SK-N-SH (cell line): ENCODE results near the gene CRYAA. TPM values are rescaled to one million over a fixed set of nuclear protein-coding genes. Genes with fewer than 3 reads are reported as not detected.

Experiments
- CTCF ChIA-PET: fragments of 300-600, 350-600 bp; formaldehyde crosslinking; extraction: SDS; loops from one replicate; lab custom pipeline; 2021; lab: Yijun Ruan, JAX
- POLR2A ChIA-PET: fragments of 350-600 bp; sonication (Branson Sonifier 250); formaldehyde crosslinking; extraction: SDS; loops from one replicate; lab custom pipeline; 2020; ENCODE audit warnings: antibody characterized with exemption, inconsistent platforms; lab: Yijun Ruan, JAX
- DNase-seq: peaks from one replicate; pipeline ENCODE4 v3.0.0; 2012
- H2AFZ ChIP-seq: fragments of 200-600 bp; sonication (generic); 2 replicates; pipeline ENCODE4 v1.8.1; 2016; ENCODE audit warnings: antibody characterized with exemption, mild to moderate bottlenecking, low read depth
- H3F3A ChIP-seq: fragments of 200-600 bp; sonication (generic); replicated peaks from 2 replicates; pipeline ENCODE3; 2016; ENCODE audit warnings: antibody characterized with exemption, mild to moderate bottlenecking; ENCODE audit not compliant: insufficient read depth
- H3K27ac ChIP-seq, 2 experiments: fragments of 200-500 bp in 1 of 2; fragments of 200-600 bp in 1 of 2; sonication (Bioruptor generic) in 1 of 2; sonication (generic), shearing (Covaris generic) in 1 of 2; 2 replicates each; pipeline versions ENCODE4 v1.5.1 to v1.6.1; 2014 to 2016; ENCODE audit warnings: low read depth in 2 of 2, inconsistent platforms in 1 of 2, low read length in 1 of 2, mild to moderate bottlenecking in 1 of 2, mixed read lengths in 1 of 2
- H3K27me3 ChIP-seq: fragments of 200-600 bp; sonication (generic), shearing (Covaris generic); 2 replicates; pipeline ENCODE4 v1.6.1; 2016; ENCODE audit warnings: mixed run types; ENCODE audit not compliant: insufficient read depth
- H3K36me3 ChIP-seq, 2 experiments: fragments of 200-500 bp in 1 of 2; fragments of 200-600 bp in 1 of 2; sonication (Bioruptor generic) in 1 of 2; sonication (generic) in 1 of 2; replicated peaks in 1 of 2; 2 replicates each; pipeline versions ENCODE3 to v1.5.1; 2014 to 2016; ENCODE audit warnings: low read length in 1 of 2, mild to moderate bottlenecking in 1 of 2; ENCODE audit not compliant: insufficient read depth in 2 of 2, control insufficient read depth in 1 of 2
- H3K4me1 ChIP-seq, 2 experiments: fragments of 200-500 bp in 1 of 2; fragments of 200-600 bp in 1 of 2; sonication (Bioruptor generic) in 1 of 2; sonication (generic), shearing (Covaris generic) in 1 of 2; 2 replicates each; pipeline versions ENCODE4 v1.5.1 to v1.6.1; 2014 to 2016; ENCODE audit warnings: low read depth in 1 of 2, low read length in 1 of 2, mixed run types in 1 of 2; ENCODE audit not compliant: insufficient read depth in 2 of 2, control insufficient read depth in 1 of 2
- H3K4me2 ChIP-seq: fragments of 200-600 bp; sonication (generic), shearing (Covaris generic); 2 replicates; pipeline ENCODE4 v1.6.1; 2017; ENCODE audit warnings: mixed run types
- H3K4me3 ChIP-seq, 2 experiments: fragments of 200-500 bp in 1 of 2; fragments of 200-600 bp in 1 of 2; sonication (Bioruptor generic) in 1 of 2; sonication (generic), shearing (Covaris generic) in 1 of 2; 2 replicates each; pipeline versions ENCODE4 v1.5.1 to v1.8.1; 2014 to 2016; ENCODE audit warnings: low read depth in 2 of 2, inconsistent platforms in 1 of 2, low read length in 1 of 2, mild to moderate bottlenecking in 1 of 2, mixed read lengths in 1 of 2, moderate library complexity in 1 of 2
- H3K79me2 ChIP-seq: fragments of 200-600 bp; sonication (generic); 2 replicates; pipeline ENCODE4 v1.8.1; 2017; ENCODE audit warnings: mild to moderate bottlenecking; ENCODE audit not compliant: insufficient read depth
- H3K9ac ChIP-seq: fragments of 200-600 bp; sonication (generic); 2 replicates; pipeline ENCODE4 v1.6.1; 2017; ENCODE audit warnings: mixed run types
- H3K9me2 ChIP-seq: fragments of 200-600 bp; sonication (generic); 2 replicates; pipeline ENCODE4 v1.6.1; 2017; ENCODE audit warnings: mixed run types
- H3K9me3 ChIP-seq: fragments of 200-600 bp; sonication (generic); 2 replicates; pipeline ENCODE4 v1.6.1; 2017; ENCODE audit warnings: mixed run types, mild to moderate bottlenecking, moderate library complexity
- H4K20me1 ChIP-seq: fragments of 200-600 bp; sonication (generic); 2 replicates; pipeline ENCODE4 v1.6.1; 2017; ENCODE audit warnings: mild to moderate bottlenecking, mixed run types; ENCODE audit not compliant: insufficient read depth
- CHD2 ChIP-seq: fragments of 150-350 bp; IDR thresholded peaks from 2 replicates; pipeline ENCODE4 v1.6.1; 2018; ENCODE audit warnings: low read length; ENCODE audit not compliant: partially characterized antibody
- ELF1 ChIP-seq: IDR thresholded peaks from 2 replicates; pipeline ENCODE4 v1.4.0; 2012
- EP300 ChIP-seq, 2 experiments: IDR thresholded peaks; 2 replicates each; pipeline versions ENCODE4 v1.4.0 to v1.6.1; 2012; ENCODE audit warnings: borderline replicate concordance in 1 of 2, low read depth in 1 of 2, low read length in 1 of 2
- GATA2 ChIP-seq: sonication (generic); formaldehyde crosslinking; IDR thresholded peaks from 2 replicates; pipeline ENCODE4 v1.5.0; 2020; ENCODE audit warnings: mild to moderate bottlenecking, missing genetic modification reagents
- MXI1 ChIP-seq: IDR thresholded peaks from 2 replicates; pipeline ENCODE4 v1.6.1; 2012; ENCODE audit warnings: mild to moderate bottlenecking, low read depth, low read length, improper control_type of control experiment
- NRF1 ChIP-seq: IDR thresholded peaks from 2 replicates; pipeline ENCODE4 v1.6.1; 2012; ENCODE audit warnings: low read depth, mild to moderate bottlenecking, low read length
- RAD21 ChIP-seq: IDR thresholded peaks from 2 replicates; pipeline ENCODE4 v1.6.1; 2012; ENCODE audit warnings: mild to moderate bottlenecking, low read length
- RXRA ChIP-seq: IDR thresholded peaks from 2 replicates; pipeline ENCODE4 v1.4.0; 2012; ENCODE audit warnings: low read depth, mild to moderate bottlenecking, borderline replicate concordance
- SMC3 ChIP-seq: IDR thresholded peaks from 2 replicates; pipeline ENCODE4 v1.6.1; 2012; ENCODE audit warnings: low read depth, low read length, improper control_type of control experiment
- TEAD4 ChIP-seq: IDR thresholded peaks from 2 replicates; pipeline ENCODE4 v1.4.0; 2012; ENCODE audit warnings: mild to moderate bottlenecking, borderline replicate concordance; ENCODE audit not compliant: insufficient read depth
- YY1 ChIP-seq: IDR thresholded peaks from 2 replicates; pipeline ENCODE4 v1.4.0; 2012; ENCODE audit warnings: low read depth, mild to moderate bottlenecking
- WGBS: methylation state at CpG from one replicate; pipeline ENCODE4 v1.1.6; 2017; ENCODE audit warnings: low lambda C conversion rate; 5-methylcytosine and 5-hydroxymethylcytosine counted together
- polyA plus RNA-seq, 3 experiments: library from polyadenylated mRNA; depleted of rRNA; stranded (reverse); fragments of >200 nt; gene quantifications; 2 replicates each; pipeline ENCODE4 v1.2.3, GENCODE V29; 2012
- TF ChIP-seq, protein P1 (sequence below): IDR thresholded peaks from 2 replicates; pipeline ENCODE4 v1.4.0; 2012; ENCODE audit warnings: low read depth, borderline replicate concordance
- TF ChIP-seq, protein P2 (sequence below): IDR thresholded peaks from 2 replicates; pipeline ENCODE4 v1.4.0; 2012; ENCODE audit warnings: low read depth, borderline replicate concordance

CRYAA gene
- polyA plus RNA-seq, 1 of the 3 experiments (the other 2 are of a cell fraction) = not detected

DNA sequence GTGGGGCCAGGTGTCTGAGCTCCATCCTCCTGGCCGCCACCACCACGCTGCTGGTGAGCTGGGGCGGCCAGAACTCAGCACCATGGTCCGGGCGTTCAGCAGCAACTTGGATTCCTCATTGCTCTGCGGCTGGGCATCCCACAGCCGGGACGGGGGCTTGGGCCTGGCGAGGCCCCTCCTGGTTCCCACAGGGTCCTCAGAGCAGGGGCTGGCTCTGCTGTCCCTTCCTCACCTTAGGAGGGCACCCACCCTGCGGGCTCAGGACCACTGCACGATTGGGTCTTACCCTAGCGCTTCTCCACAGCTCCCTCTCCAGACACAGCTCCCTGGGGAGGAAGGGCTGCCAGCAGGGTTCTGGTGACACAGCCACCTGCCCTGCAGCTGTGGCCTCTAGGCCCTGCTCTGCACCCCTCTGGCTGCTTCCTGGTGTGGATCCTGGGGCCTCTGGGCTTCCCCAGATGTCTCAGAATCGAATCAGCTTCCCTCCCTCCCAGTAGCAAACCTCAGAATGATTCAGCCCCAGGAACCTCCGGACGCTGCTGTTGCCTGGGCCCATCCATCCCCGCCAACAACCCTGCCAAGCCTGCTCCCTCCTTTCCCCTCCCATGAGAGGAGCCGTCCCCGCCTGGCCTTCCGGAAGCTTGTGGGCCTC, 25.0 kb downstream of the CRYAA start (continued):
- TF ChIP-seq, protein P1, sequence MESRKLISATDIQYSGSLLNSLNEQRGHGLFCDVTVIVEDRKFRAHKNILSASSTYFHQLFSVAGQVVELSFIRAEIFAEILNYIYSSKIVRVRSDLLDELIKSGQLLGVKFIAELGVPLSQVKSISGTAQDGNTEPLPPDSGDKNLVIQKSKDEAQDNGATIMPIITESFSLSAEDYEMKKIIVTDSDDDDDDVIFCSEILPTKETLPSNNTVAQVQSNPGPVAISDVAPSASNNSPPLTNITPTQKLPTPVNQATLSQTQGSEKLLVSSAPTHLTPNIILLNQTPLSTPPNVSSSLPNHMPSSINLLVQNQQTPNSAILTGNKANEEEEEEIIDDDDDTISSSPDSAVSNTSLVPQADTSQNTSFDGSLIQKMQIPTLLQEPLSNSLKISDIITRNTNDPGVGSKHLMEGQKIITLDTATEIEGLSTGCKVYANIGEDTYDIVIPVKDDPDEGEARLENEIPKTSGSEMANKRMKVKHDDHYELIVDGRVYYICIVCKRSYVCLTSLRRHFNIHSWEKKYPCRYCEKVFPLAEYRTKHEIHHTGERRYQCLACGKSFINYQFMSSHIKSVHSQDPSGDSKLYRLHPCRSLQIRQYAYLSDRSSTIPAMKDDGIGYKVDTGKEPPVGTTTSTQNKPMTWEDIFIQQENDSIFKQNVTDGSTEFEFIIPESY = no peak
- TF ChIP-seq SMC3 (no peak), GATA2 (CRISPR knock-in tag) (no peak)

DNA sequence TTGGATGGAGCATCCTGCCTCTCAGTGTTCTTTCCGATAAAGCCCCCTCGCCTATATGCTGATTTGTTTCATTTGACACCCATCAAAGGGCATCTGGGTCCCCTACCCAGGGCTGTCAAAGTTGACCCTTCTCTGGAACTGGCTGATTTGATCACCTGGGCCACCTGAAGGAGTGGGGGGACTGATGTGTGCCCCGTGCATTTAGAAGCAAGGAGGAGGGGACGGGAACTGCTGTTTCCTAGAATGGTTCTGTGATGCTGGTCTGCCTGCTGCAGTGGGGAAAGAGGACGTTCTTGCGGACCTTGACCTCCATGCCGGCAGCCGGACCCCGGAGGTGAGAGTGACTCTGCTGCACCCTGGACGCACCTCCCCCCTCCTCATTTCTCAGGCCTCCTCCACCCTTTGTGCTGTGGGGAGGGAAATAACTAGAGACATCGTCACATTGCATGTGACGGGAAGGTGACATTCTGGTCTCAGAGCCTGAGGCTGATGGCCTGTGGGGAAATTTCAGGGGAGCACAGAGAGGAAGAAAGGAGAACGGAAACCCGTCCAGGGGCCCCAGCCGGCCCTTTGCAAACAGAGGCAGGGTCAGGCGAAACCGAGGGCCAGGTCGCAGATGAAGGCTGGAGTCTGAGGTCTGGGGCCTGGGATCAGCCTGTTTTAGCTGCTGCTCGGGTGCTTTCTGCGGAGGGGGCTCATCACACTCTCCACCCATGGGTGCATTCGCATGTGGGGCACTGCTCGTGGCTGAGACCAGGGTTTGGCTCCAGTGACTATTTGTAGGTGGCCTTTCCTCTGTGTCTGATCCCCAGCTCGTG, 25.7 kb downstream of the CRYAA start:
- Histone ChIP-seq H3K9ac (no peak overlapping the region), H2AFZ (no peak overlapping the region), H4K20me1 (no peaks in the 10 kb centered on the region), H3K4me1 (no peaks in the 10 kb centered on the region; a peak in 1 of 4 replicates), H3F3A (no peaks in the 10 kb centered on the region), H3K4me3 (no peak overlapping the region), H3K27me3 (no peaks in the 10 kb centered on the region), H3K27ac (no peak overlapping the region), H3K4me2 (no peak overlapping the region), H3K36me3 (no peaks in the 10 kb centered on the region), H3K79me2 (no peaks in the 10 kb centered on the region), H3K9me3 (peaks cover 9% of the 10 kb centered on the region), H3K9me2 (no peaks in the 10 kb centered on the region)
- WGBS = 86% methylated on average over 18 of the region's 23 CpGs
- ChIA-PET POLR2A (no interaction called here), CTCF (no interaction called here)
- no peak for TF ChIP-seq YY1
- TF ChIP-seq, protein P2, sequence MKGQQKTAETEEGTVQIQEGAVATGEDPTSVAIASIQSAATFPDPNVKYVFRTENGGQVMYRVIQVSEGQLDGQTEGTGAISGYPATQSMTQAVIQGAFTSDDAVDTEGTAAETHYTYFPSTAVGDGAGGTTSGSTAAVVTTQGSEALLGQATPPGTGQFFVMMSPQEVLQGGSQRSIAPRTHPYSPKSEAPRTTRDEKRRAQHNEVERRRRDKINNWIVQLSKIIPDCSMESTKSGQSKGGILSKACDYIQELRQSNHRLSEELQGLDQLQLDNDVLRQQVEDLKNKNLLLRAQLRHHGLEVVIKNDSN = no peak
- no peak for TF ChIP-seq RAD21
- DNase-seq = no peak

DNA sequence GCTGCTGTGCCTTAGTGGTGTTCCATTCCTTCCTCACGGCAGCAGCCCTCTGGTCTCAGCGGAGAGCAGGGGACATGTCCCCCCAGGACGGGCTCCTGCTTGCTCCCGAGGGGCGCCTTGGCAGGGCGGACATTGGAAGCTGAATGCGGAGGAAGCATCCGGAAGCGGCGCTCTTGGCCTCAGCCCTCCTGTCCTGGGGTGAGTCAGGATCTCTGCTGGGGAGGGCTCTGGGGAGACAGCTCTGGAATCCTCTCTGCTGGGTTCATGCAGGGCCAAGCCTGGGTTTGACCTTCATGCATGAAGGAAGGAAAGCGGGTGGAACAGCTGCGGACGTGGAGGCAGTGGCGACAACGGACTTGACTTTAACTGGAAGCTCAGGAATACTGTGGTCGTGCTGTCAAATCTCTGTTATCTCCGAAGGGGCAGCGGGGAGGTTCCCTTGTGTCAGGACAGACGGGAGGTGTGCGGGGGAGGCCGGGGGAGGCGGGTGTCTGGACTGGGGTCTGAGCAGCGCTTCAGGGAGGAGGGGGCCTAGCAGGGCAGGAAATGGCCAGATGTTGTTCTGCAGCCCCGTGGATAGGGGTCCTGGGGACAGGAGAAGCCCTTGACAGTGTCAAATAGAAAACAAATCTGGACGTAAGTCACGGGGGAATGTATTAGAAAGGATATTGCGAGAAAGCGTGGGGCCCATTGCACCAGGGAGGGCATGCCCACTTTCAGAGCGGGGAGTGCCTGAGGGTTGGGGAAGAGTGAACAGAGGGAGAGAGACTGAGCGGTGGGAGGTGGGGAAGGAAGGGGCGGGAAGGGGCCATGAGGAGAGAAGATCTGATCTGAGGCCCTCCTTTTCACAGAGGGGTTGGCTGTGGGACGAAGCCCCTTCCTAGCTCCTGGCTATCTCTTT, 26.6 kb downstream of the CRYAA start:
- Histone ChIP-seq H3K9ac (no peak overlapping the region), H2AFZ (no peak overlapping the region), H3K9me3 (peaks cover 17% of the 10 kb centered on the region), H3K9me2 (no peaks in the 10 kb centered on the region), H3F3A (no peaks in the 10 kb centered on the region), H3K36me3 (no peaks in the 10 kb centered on the region), H4K20me1 (no peaks in the 10 kb centered on the region), H3K79me2 (no peaks in the 10 kb centered on the region), H3K27me3 (no peaks in the 10 kb centered on the region), H3K27ac (no peak overlapping the region), H3K4me2 (no peak overlapping the region), H3K4me1 (no peaks in the 10 kb centered on the region; a peak in 1 of 4 replicates), H3K4me3 (no peak overlapping the region)
- ChIA-PET POLR2A (no interaction called here), CTCF (no interaction called here)
- TF ChIP-seq MXI1 = no peak
- no peak for TF ChIP-seq YY1
- TF ChIP-seq RAD21 = no peak
- TF ChIP-seq NRF1 = no peak
- no peak for TF ChIP-seq CHD2
- no peak for TF ChIP-seq EP300 (IDR thresholded peaks at IDR 0.05; ENCODE audit: borderline replicate concordance in 1 of 2, low read depth in 1 of 2, low read length in 1 of 2)
- no peak for TF ChIP-seq TEAD4
- TF ChIP-seq RXRA = no peak
- TF ChIP-seq ELF1 = no peak
- WGBS = 70% methylated on average over 27 of the region's 32 CpGs
- DNase-seq = peak; percentile 49
